ENCODE results near the gene MARS1. TPM values are rescaled to one million over a fixed set of nuclear protein-coding genes. Genes with fewer than 3 reads are reported as not detected.
A peak's percentile ranks its signal among the peaks of the same experiment; 100 is the strongest.

The MARS1 gene
- total RNA-seq, 1 experiment from 2014 or later = 246 TPM

- peak; percentile 78 for DNase-seq (ENCODE audit: low spot score)
- in situ Hi-C loops (cut with HindIII; ENCODE audit: low sequenced_read_pairs) = no loop called here
Measured at GRCh38 chr12:57456145-57456700, 31.6 kb upstream of the MARS1 start.

GRCh38 chr12:57456737-57457490, 31.0 kb upstream of the MARS1 start:
- no peak for DNase-seq (ENCODE audit: low spot score)
- in situ Hi-C loops (cut with HindIII; ENCODE audit: low sequenced_read_pairs) = no loop called here

DNA sequence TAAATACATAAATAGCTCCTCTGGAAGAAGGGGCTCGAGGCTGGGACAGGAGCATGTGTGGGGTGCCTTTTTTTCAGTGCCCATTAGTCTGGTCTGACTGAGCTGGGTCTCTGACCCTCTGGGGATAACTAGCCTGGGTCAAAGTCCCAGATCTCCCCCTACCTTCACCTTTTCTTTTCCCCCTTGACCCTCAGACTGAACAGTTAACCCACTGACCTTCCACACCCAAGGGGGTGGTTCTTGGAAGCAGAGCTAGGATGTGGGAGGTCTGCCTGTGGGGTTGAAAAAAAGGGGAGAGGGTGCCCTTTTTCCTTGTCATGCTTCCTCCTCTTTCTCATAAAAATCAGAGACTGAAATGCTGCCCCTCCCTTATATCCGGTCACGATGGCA, 29.2 kb upstream of the MARS1 start:
- in situ Hi-C loops (cut with HindIII; ENCODE audit: low sequenced_read_pairs) = no loop called here
- no peak for DNase-seq (ENCODE audit: low spot score)

GRCh38 chr12:57459055-57459749, 28.7 kb upstream of the MARS1 start:
- in situ Hi-C loops (cut with HindIII; ENCODE audit: low sequenced_read_pairs) = no loop called here
- peak; percentile 94 for DNase-seq (ENCODE audit: low spot score)

GRCh38 chr12:57459750-57460467, 28.0 kb upstream of the MARS1 start, which contains the start of gene GLI1:
GLI1 (plus strand) TSS chr12:57459785; CDS start chr12:57463692, 3,907 bp downstream.
- DNase-seq (ENCODE audit: low spot score) = no peak
- in situ Hi-C loops (cut with HindIII; ENCODE audit: low sequenced_read_pairs) = no loop called here

DNA sequence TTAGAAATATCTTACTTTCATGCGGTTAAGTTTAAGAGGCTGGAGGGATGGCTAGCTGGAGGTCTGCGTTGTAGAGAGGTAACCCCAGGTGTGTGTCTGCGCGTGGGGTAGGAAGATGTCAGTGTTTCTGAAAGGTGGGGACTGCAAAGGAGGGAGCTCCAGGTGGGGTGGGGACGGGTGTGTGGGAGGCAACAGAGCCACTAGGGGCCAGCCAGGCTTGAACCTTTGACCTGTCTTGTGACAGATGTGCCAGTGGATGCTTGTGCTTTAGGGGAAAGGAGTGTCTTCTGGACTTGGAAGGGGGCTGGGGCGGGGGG, 27.4 kb upstream of the MARS1 start:
- in situ Hi-C loops (cut with HindIII; ENCODE audit: low sequenced_read_pairs) = no loop called here
- DNase-seq (ENCODE audit: low spot score) = no peak

- in situ Hi-C loops (cut with HindIII; ENCODE audit: low sequenced_read_pairs) = no loop called here
- no peak for DNase-seq (ENCODE audit: low spot score)
Measured at GRCh38 chr12:57460841-57461275, 27.0 kb upstream of the MARS1 start.

- DNase-seq (ENCODE audit: low spot score) = peak; percentile 65
- in situ Hi-C loops (cut with HindIII; ENCODE audit: low sequenced_read_pairs) = no loop called here
Measured at GRCh38 chr12:57461276-57461916, 26.5 kb upstream of the MARS1 start.

GRCh38 chr12:57461917-57462250, 26.0 kb upstream of the MARS1 start:
- in situ Hi-C loops (cut with HindIII; ENCODE audit: low sequenced_read_pairs) = no loop called here

GRCh38 chr12:57462251-57462911, 25.5 kb upstream of the MARS1 start:
- in situ Hi-C loops (cut with HindIII; ENCODE audit: low sequenced_read_pairs) = no loop called here
- peak; percentile 92 for DNase-seq (ENCODE audit: low spot score)

More at GRCh38 chr12:57461917-57462250, 26.0 kb upstream of the MARS1 start:
- no peak for DNase-seq (ENCODE audit: low spot score)

DNA sequence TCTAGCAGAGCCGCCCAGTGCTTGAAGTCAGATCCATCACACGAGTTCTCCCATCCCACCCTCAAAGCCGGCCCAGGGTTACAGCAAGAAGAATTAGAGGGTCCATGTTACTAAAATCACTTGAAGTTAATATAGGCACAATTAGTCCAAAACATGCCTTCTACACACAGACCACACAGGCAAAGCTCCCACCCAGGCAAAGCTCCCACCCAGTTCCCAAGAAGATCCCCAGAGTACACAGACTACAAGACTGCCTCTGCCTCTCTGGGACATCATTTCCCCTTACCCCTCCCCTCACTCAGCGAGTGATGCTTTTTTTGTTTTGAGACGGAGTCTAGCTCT, 25.0 kb upstream of the MARS1 start:
- in situ Hi-C loops (cut with HindIII; ENCODE audit: low sequenced_read_pairs) = no loop called here
- no peak for DNase-seq (ENCODE audit: low spot score)

DNA sequence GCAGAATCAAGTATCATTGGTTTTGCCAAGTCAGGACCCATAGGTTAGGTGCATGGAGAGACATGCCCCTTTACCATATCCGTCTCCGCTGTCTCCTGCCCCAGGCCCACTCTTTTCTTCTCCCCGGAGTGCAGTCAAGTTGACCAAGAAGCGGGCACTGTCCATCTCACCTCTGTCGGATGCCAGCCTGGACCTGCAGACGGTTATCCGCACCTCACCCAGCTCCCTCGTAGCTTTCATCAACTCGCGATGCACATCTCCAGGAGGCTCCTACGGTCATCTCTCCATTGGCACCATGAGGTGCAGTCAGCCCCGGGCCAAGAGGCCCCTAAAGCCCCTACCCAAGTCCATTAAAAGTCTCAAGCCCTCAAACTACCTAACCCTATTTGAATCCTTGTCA, 23.3 kb upstream of the MARS1 start:
- no peak for DNase-seq (ENCODE audit: low spot score)
- in situ Hi-C loops (cut with HindIII; ENCODE audit: low sequenced_read_pairs) = no loop called here

DNA sequence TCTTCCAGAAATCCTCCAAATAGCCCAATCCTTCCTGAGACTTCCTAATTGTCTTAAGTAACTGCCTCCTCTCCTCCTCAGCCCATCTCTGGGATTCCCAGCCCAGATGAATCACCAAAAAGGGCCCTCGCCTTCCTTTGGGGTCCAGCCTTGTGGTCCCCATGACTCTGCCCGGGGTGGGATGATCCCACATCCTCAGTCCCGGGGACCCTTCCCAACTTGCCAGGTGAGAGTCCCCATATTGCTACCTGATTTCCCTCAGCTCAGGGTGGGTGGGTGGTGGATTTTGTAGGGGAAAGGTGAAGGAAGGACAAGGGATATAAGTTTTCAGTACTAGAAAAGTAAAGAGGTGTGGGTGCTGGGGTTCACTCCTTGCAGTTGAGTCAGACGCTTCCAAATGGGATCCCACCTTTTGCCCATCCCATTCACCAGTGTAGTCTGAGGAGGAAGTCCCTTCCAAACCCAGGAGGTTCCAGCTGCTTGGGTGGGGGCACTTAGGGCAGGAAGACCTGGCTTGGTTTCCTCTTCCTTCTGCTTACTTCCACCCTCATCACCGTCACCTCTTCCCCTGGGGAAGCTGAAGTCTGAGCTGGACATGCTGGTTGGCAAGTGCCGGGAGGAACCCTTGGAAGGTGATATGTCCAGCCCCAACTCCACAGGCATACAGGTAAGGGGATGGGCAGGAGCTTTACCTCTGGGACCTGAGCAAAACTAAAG, 22.7 kb upstream of the MARS1 start:
- DNase-seq (ENCODE audit: low spot score) = no peak
- in situ Hi-C loops (cut with HindIII; ENCODE audit: low sequenced_read_pairs) = no loop called here

GRCh38 chr12:57465747-57466505, 21.9 kb upstream of the MARS1 start:
- DNase-seq (ENCODE audit: low spot score) = no peak
- in situ Hi-C loops (cut with HindIII; ENCODE audit: low sequenced_read_pairs) = no loop called here

DNA sequence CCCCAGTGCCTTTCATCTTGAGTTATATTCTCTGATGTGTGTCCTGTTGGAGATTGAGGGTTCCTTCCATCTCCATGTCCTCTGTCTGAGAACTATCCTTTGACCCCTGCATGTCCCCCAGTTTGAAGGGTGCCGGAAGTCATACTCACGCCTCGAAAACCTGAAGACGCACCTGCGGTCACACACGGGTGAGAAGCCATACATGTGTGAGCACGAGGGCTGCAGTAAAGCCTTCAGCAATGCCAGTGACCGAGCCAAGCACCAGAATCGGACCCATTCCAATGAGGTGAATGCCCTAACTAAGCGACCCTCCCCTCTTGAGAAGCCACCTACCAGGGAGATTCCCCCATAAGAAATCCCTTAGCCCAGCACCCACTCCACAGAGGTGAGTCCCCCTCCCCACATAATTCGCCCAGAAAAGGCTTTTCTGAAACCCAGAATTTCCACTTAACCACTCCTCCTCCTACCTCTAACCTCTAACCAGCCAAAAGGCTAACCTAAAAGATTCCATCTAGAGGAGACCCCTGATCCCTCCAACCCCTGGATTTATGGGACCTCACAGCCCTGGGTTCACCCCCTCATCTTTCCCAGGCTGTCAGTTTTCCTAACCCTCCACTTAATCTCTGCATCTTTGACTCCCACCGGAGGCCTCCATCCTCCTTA, 20.5 kb upstream of the MARS1 start:
- in situ Hi-C loops (cut with HindIII; ENCODE audit: low sequenced_read_pairs) = no loop called here

GRCh38 chr12:57467915-57468314, 20.0 kb upstream of the MARS1 start:
- in situ Hi-C loops (cut with HindIII; ENCODE audit: low sequenced_read_pairs) = no loop called here
- DNase-seq (ENCODE audit: low spot score) = no peak

More for the DNA sequence above, 20.5 kb upstream of the MARS1 start:
- no peak for DNase-seq (ENCODE audit: low spot score)

Measured in G401 (cell line).